ENCODE data around the gene NPY. TPM values are rescaled to one million over a fixed set of nuclear protein-coding genes. Genes with fewer than 3 reads are reported as not detected.

Gene NPY
- total and polyA plus RNA-seq, 2 of the 8 experiments (the other 6 are each of a cell fraction or from before 2014, with no cell fraction given): 1.2 to 1.7 TPM

GRCh38 chr7:24319209-24319608, 35.2 kb downstream of the NPY start:
- H3K23me2 ChIP-seq (ENCODE audit: low read depth, low read length): no peaks in the 10 kb centered on the region
- no peak overlapping the region for H2BK12ac ChIP-seq (ENCODE audit: low read depth, low read length)
- H4K8ac ChIP-seq (ENCODE audit: extremely low read depth, insufficient read depth, low read length): no peak overlapping the region
- no peak overlapping the region for H2BK20ac ChIP-seq (ENCODE audit: low read length)
- H2BK5ac ChIP-seq (ENCODE audit: low read depth, low read length): no peak overlapping the region
- CTCF ChIA-PET (ENCODE audit: partially characterized antibody): interaction anchor here (0.8 to 5.8 kb wide), 17 partner anchors 10 to 347 kb away, joined by 3 to 38 read pairs (median 5); no protein-coding TSS in a partner anchor
- H2AFZ ChIP-seq (ENCODE audit: low read length): no peak overlapping the region
- H2BK15ac ChIP-seq (ENCODE audit: low read length): no peak overlapping the region; the same call in 1 of the 2 replicates
- no peak overlapping the region for H3K14ac ChIP-seq (ENCODE audit: insufficient read length)
- H3K27me3 ChIP-seq (replicated peaks in 1 of 4; ENCODE audit: control insufficient read depth in 3 of 4, extremely low read depth in 1 of 4, insufficient read depth in 3 of 4, low read length in 3 of 4): no peaks in the 10 kb centered on the region
- no peak overlapping the region for H3K27ac ChIP-seq (ENCODE audit: low read depth, low read length)
- no peak overlapping the region for H3K18ac ChIP-seq (ENCODE audit: extremely low read depth, low read length)
- H4K20me1 ChIP-seq (replicated peaks in 1 of 2; ENCODE audit: control insufficient read depth in 1 of 2, insufficient read depth in 2 of 2, low read length in 2 of 2): no peaks in the 10 kb centered on the region
- DNase-seq (ENCODE audit: low read depth in 1 of 2, low spot score in 2 of 2) (no peak), FAIRE-seq (no peak)
- H4K91ac ChIP-seq (replicated peaks; ENCODE audit: insufficient read length, low read length): no peak overlapping the region
- H3K4ac ChIP-seq (replicated peaks; ENCODE audit: insufficient read length, low read depth, low read length): no peak overlapping the region
- H3K4me3 ChIP-seq (ENCODE audit: extremely low read depth in 1 of 4, insufficient read depth in 2 of 4, low read depth in 3 of 4, low read length in 4 of 4): no peak overlapping the region
- peaks cover 0 to 6% (median 2%) of the 10 kb centered on the region in 4 experiments; a peak in 2 of 7 replicates for H3K4me1 ChIP-seq (replicated peaks in 1 of 4; ENCODE audit: control insufficient read depth in 3 of 4, insufficient read depth in 4 of 4, low read length in 3 of 4)
- no peaks in the 10 kb centered on the region for H3K36me3 ChIP-seq (ENCODE audit: control insufficient read depth in 2 of 4, insufficient read depth in 4 of 4, low read length in 3 of 4)
- no peaks in the 10 kb centered on the region for H3K9me3 ChIP-seq (ENCODE audit: insufficient read depth in 2 of 2, low read depth in 1 of 2, low read length in 1 of 2)
- no peak overlapping the region for H2BK120ac ChIP-seq (replicated peaks; ENCODE audit: low read depth, low read length)
- POLR2A ChIA-PET (ENCODE audit: partially characterized antibody): interaction anchor here (1.4 to 1.6 kb wide), 2 partner anchors 44 to 71 kb away, joined by 3 to 4 read pairs; no protein-coding TSS in a partner anchor
- no peaks in the 10 kb centered on the region for H3K79me2 ChIP-seq (ENCODE audit: control insufficient read depth in 1 of 2, insufficient read depth in 2 of 2, low read length in 2 of 2)
- H3K9ac ChIP-seq (replicated peaks in 1 of 4; ENCODE audit: extremely low read depth in 1 of 4, low read depth in 3 of 4, low read length in 3 of 4): no peak overlapping the region
- no peak overlapping the region for H2AK5ac ChIP-seq (ENCODE audit: low read depth, low read length)
- H3K79me1 ChIP-seq (ENCODE audit: low read depth, low read length): no peaks in the 10 kb centered on the region
- H3K56ac ChIP-seq (replicated peaks; ENCODE audit: insufficient read length, low read depth, low read length): no peak overlapping the region
- no peak overlapping the region for H3K4me2 ChIP-seq (ENCODE audit: insufficient read depth in 1 of 2, low read depth in 2 of 2, low read length in 2 of 2)
- no peak overlapping the region for H3K23ac ChIP-seq (ENCODE audit: insufficient read length)
- H4K5ac ChIP-seq (ENCODE audit: insufficient read length, low read depth, low read length): no peak overlapping the region
- TF ChIP-seq ATF3 (IDR thresholded peaks at IDR 0.05; ENCODE audit: insufficient read depth, low read depth, low read length) (no peak), RNF2 (IDR thresholded peaks at IDR 0.05; ENCODE audit: borderline replicate concordance, low read depth, low read length, missing control alignments, poor library complexity, severe bottlenecking) (no peak), SIN3A (conservative IDR thresholded peaks at IDR 0.05 in 1 of 2, IDR thresholded peaks at IDR 0.05 in 1 of 2; ENCODE audit: low read depth in 1 of 2, low read length in 2 of 2) (no peak), KDM4A (IDR thresholded peaks at IDR 0.05; ENCODE audit: low read depth, low read length, severe bottlenecking) (no peak), CHD2 (IDR thresholded peaks at IDR 0.05; ENCODE audit: low read length) (no peak), SIX5 (IDR thresholded peaks at IDR 0.05; ENCODE audit: low read depth, low read length) (no peak), RFX5 (IDR thresholded peaks at IDR 0.05; ENCODE audit: borderline replicate concordance, low read depth, low read length) (no peak), JUND (IDR thresholded peaks at IDR 0.05; ENCODE audit: low read length) (no peak), YY1 (IDR thresholded peaks at IDR 0.05; ENCODE audit: low read depth, low read length) (no peak), CTCF (IDR thresholded peaks at IDR 0.05; ENCODE audit: control extremely low read depth in 1 of 3, insufficient read depth in 1 of 3, low read depth in 1 of 3, low read length in 3 of 3) (no peak), KDM5A (IDR thresholded peaks at IDR 0.05; ENCODE audit: low read length) (no peak), CREB1 (IDR thresholded peaks at IDR 0.05) (no peak)

Data from H1 (cell line).